Measurements from ENCODE around the gene CCDC88C.

- TF ChIP-seq CTCF (IDR thresholded peaks at IDR 0.05) (no peak), POLR2A (IDR thresholded peaks at IDR 0.05) (no peak)
These were observed 36.8 kb downstream of the CCDC88C start for GRCh38 chr14:91380610-91381371.
